HG03521 (cell line): Measurements from ENCODE around the gene PARP12.
A peak's percentile ranks its signal among the peaks of the same experiment; 100 is the strongest.
"Not testable (repeated sequence)": the region's sequence is repeated elsewhere in the genome, so short reads cannot be mapped to it uniquely, and the experiment has no call there.

ENCODE experiments used
- ATAC-seq: cut with Tn5 transposase; IDR thresholded peaks from one replicate; pipeline ENCODE4 v1.9.1; 2021; ENCODE audit warnings: mild to moderate bottlenecking, moderate library complexity; ENCODE audit not compliant: unreplicated experiment

The PARP12 gene

GRCh38 chr7:140062528-140063299 lies at the start of gene PARP12:
PARP12 (minus strand) TSS chr7:140062951; CDS start chr7:140062847, 104 bp downstream.
- ATAC-seq: peak; percentile 86

GRCh38 chr7:140108777-140109176 lies 46.0 kb upstream of the PARP12 start:
- ATAC-seq: not testable (repeated sequence)

GRCh38 chr7:140096459-140096858 lies 33.7 kb upstream of the PARP12 start:
- no peak for ATAC-seq

- no peak for ATAC-seq
Observed at GRCh38 chr7:140093375-140093774, 30.6 kb upstream of the PARP12 start.

- ATAC-seq: no peak
Observed at GRCh38 chr7:140085447-140085846, 22.7 kb upstream of the PARP12 start.

- peak; percentile 85 for ATAC-seq
Observed at GRCh38 chr7:140084972-140085371, 22.2 kb upstream of the PARP12 start.

GRCh38 chr7:140084142-140084655 lies 21.4 kb upstream of the PARP12 start:
- ATAC-seq: no peak

- ATAC-seq: no peak
Observed at GRCh38 chr7:140082770-140083169, 20.0 kb upstream of the PARP12 start.

- no peak for ATAC-seq
Observed at GRCh38 chr7:140081774-140082425, 19.1 kb upstream of the PARP12 start.

GRCh38 chr7:140080919-140081318 lies 18.2 kb upstream of the PARP12 start:
- no peak for ATAC-seq

GRCh38 chr7:140079121-140079536 lies 16.4 kb upstream of the PARP12 start:
- ATAC-seq: no peak

GRCh38 chr7:140078392-140078791 lies 15.6 kb upstream of the PARP12 start:
- ATAC-seq: no peak

GRCh38 chr7:140074780-140075179 lies 12.0 kb upstream of the PARP12 start:
- ATAC-seq: no peak

GRCh38 chr7:140070546-140070945 lies 7.8 kb upstream of the PARP12 start:
- ATAC-seq: no peak

GRCh38 chr7:140069298-140069949 lies 6.7 kb upstream of the PARP12 start:
- no peak for ATAC-seq

- ATAC-seq: no peak
Observed at GRCh38 chr7:140068033-140068432, 5.3 kb upstream of the PARP12 start.

GRCh38 chr7:140067052-140067451 lies 4.3 kb upstream of the PARP12 start:
- no peak for ATAC-seq

- ATAC-seq: peak; percentile 27
Observed at GRCh38 chr7:140062118-140062527, 628 bp downstream of the PARP12 start.

- ATAC-seq: no peak
Observed at GRCh38 chr7:140061607-140061930, 1.2 kb downstream of the PARP12 start.

- ATAC-seq: no peak
Observed at GRCh38 chr7:140060788-140061606, 1.8 kb downstream of the PARP12 start.

- ATAC-seq: no peak
Observed at GRCh38 chr7:140060243-140060630, 2.5 kb downstream of the PARP12 start.
